GM12891 (cell line): ENCODE results near the gene IP6K1.

Source experiments
- PAX5 ChIP-seq: IDR thresholded peaks from 2 replicates; pipeline ENCODE4 v1.6.1; 2011; ENCODE audit warnings: low read length, moderate library complexity, mild to moderate bottlenecking; ENCODE audit not compliant: insufficient read depth, severe bottlenecking
- POLR2A ChIP-seq: IDR thresholded peaks from 2 replicates; pipeline ENCODE4 v1.6.1; 2011; ENCODE audit warnings: low read depth, low read length, control low read depth
- POLR2AphosphoS5 ChIP-seq: IDR thresholded peaks from 2 replicates; pipeline ENCODE4 v1.6.1; 2011; ENCODE audit warnings: low read depth, low read length, control low read depth
- POU2F2 ChIP-seq: IDR thresholded peaks from 2 replicates; pipeline ENCODE4 v1.6.1; 2011; ENCODE audit warnings: low read depth, mild to moderate bottlenecking, control low read depth, low read length, moderate library complexity
- SPI1 ChIP-seq: IDR thresholded peaks from 2 replicates; pipeline ENCODE4 v1.6.1; 2011; ENCODE audit warnings: low read depth, low read length, control low read depth
- TAF1 ChIP-seq: IDR thresholded peaks from 2 replicates; pipeline ENCODE4 v1.6.1; 2011; ENCODE audit warnings: low read depth, low read length, control low read depth

GRCh38 chr3:49790626-49791411, 4.5 kb upstream of the IP6K1 start:
- TF ChIP-seq POU2F2 (no peak), POLR2A (no peak), TAF1 (no peak), POLR2AphosphoS5 (no peak), PAX5 (no peak), SPI1 (no peak)
